Fibroblast of lung (primary cell): ENCODE data around the gene RYR1.

Source experiments
- CTCF ChIP-seq, 2 donors: IDR thresholded peaks in 1 of 2; conservative IDR thresholded peaks in 1 of 2; 1 replicate in 1 of 2; 2 replicates in 1 of 2; pipeline ENCODE4 v1.5.1; 2011 to 2012; ENCODE audit warnings: low read length in 2 of 2, control low read depth in 1 of 2, inconsistent platforms in 1 of 2, low read depth in 1 of 2, mild to moderate bottlenecking in 1 of 2
- EZH2 ChIP-seq: IDR thresholded peaks from 2 replicates; pipeline ENCODE4 v1.5.1; 2012; ENCODE audit warnings: low read length, control low read depth, mild to moderate bottlenecking; ENCODE audit errors: missing control alignments

GRCh38 chr19:38561053-38561606 lies 127.6 kb downstream of the RYR1 start:
- no peak for TF ChIP-seq EZH2
- TF ChIP-seq CTCF (conservative IDR thresholded peaks at IDR 0.05 in 1 of 2, IDR thresholded peaks at IDR 0.05 in 1 of 2; ENCODE audit: low read depth in 1 of 2, low read length in 2 of 2): no peak
